Measurements from ENCODE around the gene SH3D19.

GRCh38 chr4:151322570-151322969 is 2.8 kb downstream of the SH3D19 start:
- TF ChIP-seq CTCF (IDR thresholded peaks at IDR 0.05): no peak
- TF ChIP-seq POLR2A (IDR thresholded peaks at IDR 0.05): no peak
